T-cell (primary cell): ENCODE results near the gene MRTFB. TPM values are rescaled to one million over a fixed set of nuclear protein-coding genes. Genes with fewer than 3 reads are reported as not detected.
"Not testable (repeated sequence)": the region's sequence is repeated elsewhere in the genome, so short reads cannot be mapped to it uniquely, and the experiment has no call there.

ENCODE experiments used
- ATAC-seq, 4 experiments: fragments of 200-7000 bp in 3 of 4; fragments of 150-1000 bp in 1 of 4; cut with Tn5 transposase; replicated peaks in 1 of 4; 1 replicate in 3 of 4; 2 replicates in 1 of 4; pipeline ENCODE4 v1.10.0; 2021; ENCODE audit warnings: moderate library complexity in 3 of 4, mild to moderate bottlenecking in 2 of 4, moderate number of reproducible peaks in 1 of 4
- CTCF ChIA-PET, 2 donors: fragments of 300-600 bp; sonication (Branson Sonifier 250); formaldehyde crosslinking; loops; one replicate each; lab custom pipeline; 2022; ENCODE audit warnings: antibody characterized with exemption in 2 of 2; lab: Charles Lee
- POLR2A ChIA-PET, 2 donors: fragments of 300-600 bp; sonication (Branson Sonifier 250); formaldehyde crosslinking; loops; one replicate each; lab custom pipeline; 2022; ENCODE audit warnings: antibody characterized with exemption in 2 of 2; lab: Charles Lee
- DNase-seq, 35 experiments: peaks; one replicate each; pipeline versions ENCODE4 v3.0.0 to v3.0.0-alpha.2; 2013 to 2023
- H3K27ac ChIP-seq: one replicate; pipeline ENCODE4 v1.5.1; 2013; ENCODE audit warnings: low read length
- H3K27me3 ChIP-seq, 2 experiments: replicated peaks in 1 of 2; 1 replicate in 1 of 2; 2 replicates in 1 of 2; pipeline versions ENCODE4 v1.6.1 to v1.7.0; 2013; ENCODE audit warnings: low read length in 1 of 2, mixed read lengths in 1 of 2; ENCODE audit not compliant: control insufficient read depth in 2 of 2, insufficient read depth in 2 of 2; ENCODE audit errors: extremely low read depth in 1 of 2
- H3K36me3 ChIP-seq, 2 donors: 1 replicate in 1 of 2; 2 replicates in 1 of 2; pipeline versions ENCODE4 v1.6.1 to v1.7.0; 2013; ENCODE audit warnings: low read length in 1 of 2; ENCODE audit not compliant: control insufficient read depth in 2 of 2, insufficient read depth in 1 of 2; ENCODE audit errors: extremely low read depth in 1 of 2
- H3K4me1 ChIP-seq, 2 experiments: 1 replicate in 1 of 2; 2 replicates in 1 of 2; pipeline versions ENCODE4 v1.6.1 to v1.7.0; 2013; ENCODE audit warnings: low read length in 2 of 2, mixed read lengths in 1 of 2; ENCODE audit not compliant: insufficient read depth in 2 of 2, control insufficient read depth in 1 of 2; ENCODE audit errors: extremely low read depth in 1 of 2
- H3K4me3 ChIP-seq, 2 donors: 1 replicate in 1 of 2; 2 replicates in 1 of 2; pipeline versions ENCODE4 v1.5.1 to v1.7.0; 2013; ENCODE audit warnings: mild to moderate bottlenecking in 2 of 2, low read length in 1 of 2, moderate library complexity in 1 of 2; ENCODE audit not compliant: control insufficient read depth in 1 of 2; ENCODE audit errors: extremely low read depth in 1 of 2
- H3K9me3 ChIP-seq: 2 replicates; pipeline ENCODE4 v1.7.0; 2013
- H3K27ac Mint-ChIP-seq, 2 donors: one replicate each; pipeline ENCODE4 v1.8.0; 2020 to 2021; ENCODE audit warnings: mild to moderate bottlenecking in 2 of 2, mixed read lengths in 2 of 2
- H3K27me3 Mint-ChIP-seq, 2 donors: one replicate each; pipeline ENCODE4 v1.8.0; 2021 to 2022; ENCODE audit warnings: mixed read lengths in 2 of 2
- H3K36me3 Mint-ChIP-seq: one replicate; pipeline ENCODE4 v1.8.0; 2021; ENCODE audit warnings: mixed read lengths
- H3K4me1 Mint-ChIP-seq, 3 donors: one replicate each; pipeline ENCODE4 v1.8.0; 2020 to 2022; ENCODE audit warnings: mixed read lengths in 3 of 3, mild to moderate bottlenecking in 1 of 3
- H3K4me3 Mint-ChIP-seq, 3 donors: one replicate each; pipeline ENCODE4 v1.8.0; 2020 to 2022; ENCODE audit warnings: mild to moderate bottlenecking in 3 of 3, mixed read lengths in 3 of 3, moderate library complexity in 3 of 3
- H3K9me3 Mint-ChIP-seq, 3 donors: one replicate each; pipeline ENCODE4 v1.8.0; 2020 to 2022; ENCODE audit warnings: mixed read lengths in 3 of 3
- WGBS: methylation state at CpG from one replicate; pipeline ENCODE4 v1.1.5; 2013; ENCODE audit warnings: missing lambda C conversion rate; ENCODE audit not compliant: insufficient coverage; 5-methylcytosine and 5-hydroxymethylcytosine counted together
- total RNA-seq, 35 experiments: library from RNA in 6 of 35; stranded (reverse) in 6 of 35; fragments of 120-200 nt in 1 of 35; gene quantifications; one replicate each; pipeline versions ENCODE4 v1.2.1 to v1.2.4 and lab custom pipeline; 2013 to 2026

The MRTFB gene, protein sequence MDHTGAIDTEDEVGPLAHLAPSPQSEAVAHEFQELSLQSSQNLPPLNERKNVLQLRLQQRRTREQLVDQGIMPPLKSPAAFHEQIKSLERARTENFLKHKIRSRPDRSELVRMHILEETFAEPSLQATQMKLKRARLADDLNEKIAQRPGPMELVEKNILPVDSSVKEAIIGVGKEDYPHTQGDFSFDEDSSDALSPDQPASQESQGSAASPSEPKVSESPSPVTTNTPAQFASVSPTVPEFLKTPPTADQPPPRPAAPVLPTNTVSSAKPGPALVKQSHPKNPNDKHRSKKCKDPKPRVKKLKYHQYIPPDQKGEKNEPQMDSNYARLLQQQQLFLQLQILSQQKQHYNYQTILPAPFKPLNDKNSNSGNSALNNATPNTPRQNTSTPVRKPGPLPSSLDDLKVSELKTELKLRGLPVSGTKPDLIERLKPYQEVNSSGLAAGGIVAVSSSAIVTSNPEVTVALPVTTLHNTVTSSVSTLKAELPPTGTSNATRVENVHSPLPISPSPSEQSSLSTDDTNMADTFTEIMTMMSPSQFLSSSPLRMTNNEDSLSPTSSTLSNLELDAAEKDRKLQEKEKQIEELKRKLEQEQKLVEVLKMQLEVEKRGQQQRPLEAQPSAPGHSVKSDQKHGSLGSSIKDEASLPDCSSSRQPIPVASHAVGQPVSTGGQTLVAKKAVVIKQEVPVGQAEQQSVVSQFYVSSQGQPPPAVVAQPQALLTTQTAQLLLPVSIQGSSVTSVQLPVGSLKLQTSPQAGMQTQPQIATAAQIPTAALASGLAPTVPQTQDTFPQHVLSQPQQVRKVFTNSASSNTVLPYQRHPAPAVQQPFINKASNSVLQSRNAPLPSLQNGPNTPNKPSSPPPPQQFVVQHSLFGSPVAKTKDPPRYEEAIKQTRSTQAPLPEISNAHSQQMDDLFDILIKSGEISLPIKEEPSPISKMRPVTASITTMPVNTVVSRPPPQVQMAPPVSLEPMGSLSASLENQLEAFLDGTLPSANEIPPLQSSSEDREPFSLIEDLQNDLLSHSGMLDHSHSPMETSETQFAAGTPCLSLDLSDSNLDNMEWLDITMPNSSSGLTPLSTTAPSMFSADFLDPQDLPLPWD
- total RNA-seq (10 to 100 TPM; 18.2 to 37.0 (median 21.0) TPM), total RNA-seq (lab: John Stamatoyannopoulos, UW) (3.5 to 26.7 (median 15.5) reads per million in 29 experiments)
- total RNA-seq (2013) = 13.7 TPM

DNA sequence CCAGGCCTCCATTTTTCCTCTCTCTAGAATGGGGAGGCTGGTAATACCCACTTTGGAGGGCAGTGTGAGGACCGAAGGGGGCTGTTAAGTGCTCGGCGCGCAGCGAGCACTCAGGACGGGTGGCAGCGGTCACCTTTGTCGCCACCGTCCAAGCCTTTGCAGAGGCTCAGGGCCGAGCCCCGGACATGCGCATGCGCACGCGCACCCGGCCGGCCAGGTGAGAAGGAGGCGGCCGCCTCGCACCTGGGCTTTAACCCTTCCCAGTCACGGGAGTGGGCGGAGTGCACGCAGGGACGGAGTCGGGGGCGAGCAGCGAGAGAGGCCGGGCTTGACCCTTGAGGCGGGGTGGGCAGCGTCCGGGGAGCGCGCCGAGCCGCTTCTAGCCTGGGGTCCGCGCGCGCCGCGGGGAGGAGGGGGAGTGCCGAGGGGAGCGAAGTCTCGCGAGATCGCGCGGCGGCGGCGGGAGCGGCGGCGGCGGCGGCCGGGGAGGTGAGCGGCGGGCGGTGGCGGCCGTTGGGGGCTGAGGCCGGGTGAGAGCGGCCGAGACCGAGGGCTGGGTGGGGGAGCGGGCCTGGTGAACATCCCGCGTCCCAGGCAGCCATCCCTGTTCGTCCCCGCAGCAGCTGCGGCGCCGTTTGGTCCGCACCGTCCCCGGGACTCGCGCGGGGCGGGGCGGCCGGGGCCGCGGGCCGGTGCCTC is at the start of gene MRTFB:
Gene MRTFB, plus strand, starts transcription at position 443 of the 699 bp plus-strand sequence. CDS start 69,288 bp downstream, outside the sequence.
- peak; percentile 41 to 87 (median 71) for DNase-seq
- H3K9me3 ChIP-seq = no peaks in the 10 kb centered on the region
- peak; percentile 87 to 89 (median 88) for ATAC-seq
- WGBS = under 1% methylated on average over 86 of the region's 86 CpGs
- H3K4me1 Mint-ChIP-seq = peaks cover 21 to 24% (median 22%) of the 10 kb centered on the region in 3 donors
- peak within 1 kb of the TSS; percentile 53 for H3K27ac ChIP-seq
- H3K4me3 Mint-ChIP-seq = peak within 1 kb of the TSS; percentile 87 to 89 (median 89)
- ChIA-PET POLR2A (no interaction called here), CTCF (interaction anchor here in 1 of 2 donors (1.0 kb wide), 1 partner anchor 151 kb away, joined by 3 read pairs; the partner anchor contains the start of gene ERCC4)
- H3K27me3 Mint-ChIP-seq = peaks cover 3% of the 10 kb centered on the region in 2 donors
- H3K27ac Mint-ChIP-seq = peak within 1 kb of the TSS; percentile 83 to 85
- no peaks in the 10 kb centered on the region for H3K9me3 Mint-ChIP-seq
- peak within 1 kb of the TSS; percentile 83 to 88 for H3K4me3 ChIP-seq
- H3K4me1 ChIP-seq = peaks cover 0 to 13% of the 10 kb centered on the region in 2 experiments
- peaks cover 0 to 14% of the 10 kb centered on the region in 2 experiments for H3K27me3 ChIP-seq
- no peaks in the 10 kb centered on the region for H3K36me3 Mint-ChIP-seq
- peaks cover 0 to 4% of the 10 kb centered on the region in 2 donors for H3K36me3 ChIP-seq

DNA sequence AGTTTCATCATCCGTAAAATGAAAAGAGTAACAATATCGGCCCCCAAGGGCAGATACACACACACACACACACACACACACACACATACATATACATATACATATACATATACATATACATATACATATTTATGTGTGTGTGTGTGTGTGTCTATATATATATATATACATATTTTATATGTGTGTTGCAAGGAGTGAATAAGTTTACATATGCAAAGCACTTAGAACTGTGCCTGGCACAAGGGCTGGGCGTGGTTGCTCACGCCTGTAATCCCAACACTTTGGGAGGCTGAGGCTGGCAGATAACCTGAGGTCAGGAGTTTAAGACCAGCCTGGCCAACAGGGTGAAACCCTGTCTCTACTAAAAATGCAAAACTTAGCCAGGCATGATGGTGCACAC is 47.6 kb upstream of the MRTFB start:
- WGBS = 82% methylated on average over 2 of the region's 4 CpGs
- POLR2A ChIA-PET, CTCF ChIA-PET: not testable (repeated sequence)

DNA sequence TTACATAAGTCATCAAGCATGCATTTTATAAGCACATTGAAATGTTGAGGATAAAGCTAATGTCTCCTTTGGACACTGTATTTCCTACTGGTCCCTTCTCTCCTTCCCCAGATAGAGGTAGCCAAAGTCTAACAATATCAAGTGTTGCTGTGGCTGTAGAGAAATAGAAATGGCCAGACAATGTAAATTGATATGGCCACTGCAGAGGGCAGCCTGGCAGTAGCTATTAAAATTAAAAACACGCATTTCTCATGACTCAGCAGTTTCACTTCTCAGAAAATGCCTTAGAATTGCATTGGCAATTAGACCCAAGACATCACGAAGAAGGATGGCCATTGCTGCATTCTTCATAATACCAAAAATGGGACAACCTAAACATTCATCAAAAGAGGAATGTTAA is 46.8 kb upstream of the MRTFB start:
- no peak overlapping the region for H3K27ac ChIP-seq
- DNase-seq = no peak
- Mint-ChIP-seq H3K9me3 (peaks cover 0 to 12% (median 3%) of the 10 kb centered on the region in 3 donors), H3K36me3 (no peaks in the 10 kb centered on the region), H3K27me3 (peaks cover 7 to 12% of the 10 kb centered on the region in 2 donors), H3K27ac (no peak overlapping the region), H3K4me3 (no peak overlapping the region), H3K4me1 (no peaks in the 10 kb centered on the region)
- no peak overlapping the region for H3K4me3 ChIP-seq
- no peak for ATAC-seq
- H3K9me3 ChIP-seq = no peaks in the 10 kb centered on the region
- ChIA-PET POLR2A (interaction anchor here in 1 of 2 donors (0.7 kb wide), 1 partner anchor 12 kb away, joined by 5 read pairs; no protein-coding TSS in a partner anchor), CTCF (no interaction called here)
- WGBS = 80% methylated on average over 1 of the region's 2 CpGs
- H3K4me1 ChIP-seq = no peaks in the 10 kb centered on the region
- H3K27me3 ChIP-seq = peaks cover 0 to 13% of the 10 kb centered on the region in 2 experiments
- H3K36me3 ChIP-seq = no peaks in the 10 kb centered on the region

More for the DNA sequence above, 47.6 kb upstream of the MRTFB start:
- H3K27me3 Mint-ChIP-seq = peaks cover 7 to 12% of the 10 kb centered on the region in 2 donors
- DNase-seq, H3K4me1 ChIP-seq, H3K4me3 Mint-ChIP-seq, H3K27ac Mint-ChIP-seq, H3K27ac ChIP-seq, H3K4me1 Mint-ChIP-seq, H3K36me3 Mint-ChIP-seq, ATAC-seq, H3K9me3 ChIP-seq, H3K4me3 ChIP-seq, H3K36me3 ChIP-seq: not testable (repeated sequence)
- peaks cover 0 to 11% of the 10 kb centered on the region in 2 experiments for H3K27me3 ChIP-seq
- H3K9me3 Mint-ChIP-seq = peaks cover 0 to 12% (median 3%) of the 10 kb centered on the region in 3 donors

DNA sequence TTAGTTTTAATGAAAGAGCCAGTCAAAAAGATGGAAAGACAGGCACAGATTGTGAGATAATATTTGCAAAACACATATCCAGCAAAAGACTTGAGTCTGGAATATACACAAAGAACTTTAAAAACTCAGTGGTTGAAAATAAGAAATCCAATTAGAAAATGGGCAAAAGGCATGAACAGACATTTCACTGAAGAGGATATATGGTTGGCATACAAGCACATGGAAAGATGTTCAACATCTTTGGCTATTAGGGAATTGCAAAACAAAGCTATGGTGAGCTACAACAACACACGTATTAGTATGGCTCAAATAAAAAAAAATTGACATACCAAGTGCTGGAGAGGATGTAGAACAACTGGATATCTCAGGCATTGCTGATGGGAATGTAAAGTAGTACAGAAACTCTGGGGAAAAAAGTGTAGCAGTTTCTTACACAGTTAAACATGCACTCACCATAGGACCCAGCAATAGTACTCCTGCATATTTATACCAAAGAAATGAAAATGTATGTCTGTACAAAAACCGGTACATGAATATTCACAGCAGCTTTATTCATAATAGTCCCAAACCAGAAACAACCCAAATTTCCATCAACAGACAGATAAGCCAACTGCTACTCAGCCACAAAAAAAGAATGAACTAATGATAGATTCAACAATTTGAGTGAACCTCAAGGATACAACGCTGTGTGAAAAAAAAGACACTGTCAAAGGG is 44.4 kb upstream of the MRTFB start:
- Mint-ChIP-seq H3K4me1 (no peaks in the 10 kb centered on the region), H3K4me3 (no peak overlapping the region), H3K9me3 (peaks cover 0 to 12% (median 3%) of the 10 kb centered on the region in 3 donors), H3K27me3 (peaks cover 7 to 12% of the 10 kb centered on the region in 2 donors), H3K36me3 (no peaks in the 10 kb centered on the region), H3K27ac (no peak overlapping the region)
- Histone ChIP-seq H3K9me3 (no peaks in the 10 kb centered on the region), H3K36me3 (no peaks in the 10 kb centered on the region), H3K27ac (no peak overlapping the region), H3K27me3 (peaks cover 0 to 17% of the 10 kb centered on the region in 2 experiments), H3K4me3 (no peak overlapping the region), H3K4me1 (no peaks in the 10 kb centered on the region)
- ChIA-PET CTCF (no interaction called here), POLR2A (no interaction called here)
- DNase-seq = no peak
- ATAC-seq = no peak
- no CpG with 5 or more reads among the region's 3 CpGs for WGBS

DNA sequence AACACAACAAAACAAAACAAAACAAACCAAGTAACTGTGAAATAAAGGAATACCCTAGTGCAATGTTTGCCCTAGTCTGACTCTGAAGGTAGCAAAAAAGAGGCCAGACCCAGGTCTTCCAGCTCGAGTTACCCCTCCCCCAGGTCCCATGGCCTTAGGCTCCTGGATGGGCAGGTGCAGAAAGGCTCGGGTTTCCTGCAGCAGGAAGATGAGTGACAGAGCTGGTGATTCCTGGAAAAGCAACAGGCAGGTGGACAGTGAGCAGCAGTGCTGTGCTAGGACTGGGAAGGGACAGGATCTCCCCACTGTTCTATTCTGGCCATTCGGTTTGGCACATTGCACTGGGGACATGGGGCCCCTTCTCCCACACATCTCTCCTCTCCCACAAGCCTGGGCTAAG is 42.9 kb upstream of the MRTFB start:
- H3K27ac ChIP-seq = no peak overlapping the region
- Mint-ChIP-seq H3K4me3 (no peak overlapping the region), H3K27me3 (peaks cover 9 to 12% of the 10 kb centered on the region in 2 donors), H3K9me3 (peaks cover 0 to 12% (median 6%) of the 10 kb centered on the region in 3 donors), H3K27ac (no peak overlapping the region), H3K4me1 (no peaks in the 10 kb centered on the region), H3K36me3 (no peaks in the 10 kb centered on the region)
- DNase-seq = no peak
- WGBS = 91% methylated on average over 1 of the region's 3 CpGs
- no peaks in the 10 kb centered on the region for H3K4me1 ChIP-seq
- peaks cover 0 to 13% of the 10 kb centered on the region in 2 experiments for H3K27me3 ChIP-seq
- ChIA-PET POLR2A (no interaction called here), CTCF (no interaction called here)
- no peak overlapping the region for H3K4me3 ChIP-seq
- no peaks in the 10 kb centered on the region for H3K36me3 ChIP-seq
- no peaks in the 10 kb centered on the region for H3K9me3 ChIP-seq
- ATAC-seq = no peak
